ENCODE measurements around the gene INPP5K.
A peak's percentile ranks its signal among the peaks of the same experiment; 100 is the strongest.
"Not testable (repeated sequence)": the region's sequence is repeated elsewhere in the genome, so short reads cannot be mapped to it uniquely, and the experiment has no call there.

Gene INPP5K

GRCh38 chr17:1516388-1517161, at the start of gene INPP5K:
Gene INPP5K (minus strand): TSS chr17:1516612. CDS start chr17:1516499, 113 bp downstream.
- DNase-seq (ENCODE audit: low spot score) = peak; percentile 96

- DNase-seq (ENCODE audit: low spot score) = no peak
Measured at GRCh38 chr17:1565877-1566276, 49.5 kb upstream of the INPP5K start.

- DNase-seq (ENCODE audit: low spot score) = peak; percentile 34
Measured at GRCh38 chr17:1563786-1564613, 47.6 kb upstream of the INPP5K start.

GRCh38 chr17:1563471-1563785, 47.0 kb upstream of the INPP5K start:
- not testable (repeated sequence) for DNase-seq (ENCODE audit: low spot score)

- peak; percentile 35 for DNase-seq (ENCODE audit: low spot score)
Measured at GRCh38 chr17:1562176-1562643, 45.8 kb upstream of the INPP5K start.

- DNase-seq (ENCODE audit: low spot score) = peak; percentile 47
Measured at GRCh38 chr17:1561420-1562175, 45.2 kb upstream of the INPP5K start.

GRCh38 chr17:1560858-1561355, 44.5 kb upstream of the INPP5K start:
- DNase-seq (ENCODE audit: low spot score) = no peak

GRCh38 chr17:1560101-1560857, 43.9 kb upstream of the INPP5K start:
- DNase-seq (ENCODE audit: low spot score) = no peak

- no peak for DNase-seq (ENCODE audit: low spot score)
Measured at GRCh38 chr17:1559047-1560043, 42.9 kb upstream of the INPP5K start.

GRCh38 chr17:1558401-1558800, 42.0 kb upstream of the INPP5K start:
- no peak for DNase-seq (ENCODE audit: low spot score)

- DNase-seq (ENCODE audit: low spot score) = no peak
Measured at GRCh38 chr17:1557355-1558095, 41.1 kb upstream of the INPP5K start.

- no peak for DNase-seq (ENCODE audit: low spot score)
Measured at GRCh38 chr17:1555651-1556471, 39.4 kb upstream of the INPP5K start.

- no peak for DNase-seq (ENCODE audit: low spot score)
Measured at GRCh38 chr17:1554751-1555540, 38.5 kb upstream of the INPP5K start.

GRCh38 chr17:1553354-1554266, 37.2 kb upstream of the INPP5K start:
- no peak for DNase-seq (ENCODE audit: low spot score)

- DNase-seq (ENCODE audit: low spot score) = no peak
Measured at GRCh38 chr17:1552932-1553331, 36.5 kb upstream of the INPP5K start.

GRCh38 chr17:1551741-1552140, 35.3 kb upstream of the INPP5K start:
- no peak for DNase-seq (ENCODE audit: low spot score)

- DNase-seq (ENCODE audit: low spot score) = no peak
Measured at GRCh38 chr17:1548032-1548431, 31.6 kb upstream of the INPP5K start.

All from HuH-7 (cell line).